ENCODE measurements around the gene PLET1. TPM values are rescaled to one million over a fixed set of nuclear protein-coding genes. Genes with fewer than 3 reads are reported as not detected.

PLET1 gene
- total and polyA plus RNA-seq, 2 donors (not counting 1 experiment from before 2014, with no cell fraction given), result not detected

GRCh38 chr11:112255067-112255720, 5.5 kb downstream of the PLET1 start:
- H3K4me3 ChIP-seq (replicated peaks in 1 of 4; ENCODE audit: control extremely low read depth in 1 of 4, insufficient read depth in 1 of 4, low read depth in 3 of 4, low read length in 4 of 4), result peak overlapping the region in 1 of 4 experiments; percentile 7
- peak; percentile 89 to 90 for DNase-seq (ENCODE audit: low read depth in 2 of 2)
- H2AFZ ChIP-seq (ENCODE audit: low read length), result peak overlapping the region; percentile 17
- no peak for TF ChIP-seq CTCF (conservative IDR thresholded peaks at IDR 0.05 in 1 of 2, IDR thresholded peaks at IDR 0.05 in 1 of 2; ENCODE audit: low read depth in 1 of 2, low read length in 2 of 2)
- no peak for TF ChIP-seq EZH2 (IDR thresholded peaks at IDR 0.05; ENCODE audit: low read length, missing control alignments)
- H3K9ac ChIP-seq (ENCODE audit: insufficient read depth, low read length), result no peak overlapping the region
- H4K20me1 ChIP-seq (ENCODE audit: control insufficient read depth, extremely low read depth, insufficient read depth, low read length), result no peaks in the 10 kb centered on the region
- peak overlapping the region; percentile 36 for H3K27ac ChIP-seq (ENCODE audit: insufficient read depth, low read length)
- H3K79me2 ChIP-seq (ENCODE audit: control insufficient read depth, insufficient read depth, low read length), result no peaks in the 10 kb centered on the region
- no peaks in the 10 kb centered on the region for H3K4me1 ChIP-seq (ENCODE audit: control insufficient read depth, extremely low read depth, insufficient read depth, low read length)
- no peaks in the 10 kb centered on the region for H3K27me3 ChIP-seq (ENCODE audit: control insufficient read depth, insufficient read depth, low read length)
- H3K4me2 ChIP-seq (ENCODE audit: extremely low read depth, insufficient read depth, low read length), result no peak overlapping the region
- H3K36me3 ChIP-seq (ENCODE audit: control insufficient read depth, insufficient read depth, low read length), result no peaks in the 10 kb centered on the region
- H3K9me3 ChIP-seq (ENCODE audit: control insufficient read depth, insufficient read depth, low read depth, low read length), result no peaks in the 10 kb centered on the region

- H3K4me1 ChIP-seq (ENCODE audit: control insufficient read depth, extremely low read depth, insufficient read depth, low read length), result no peaks in the 10 kb centered on the region
- no peak overlapping the region for H3K4me3 ChIP-seq (replicated peaks in 1 of 4; ENCODE audit: control extremely low read depth in 1 of 4, insufficient read depth in 1 of 4, low read depth in 3 of 4, low read length in 4 of 4)
- no peaks in the 10 kb centered on the region for H3K9me3 ChIP-seq (ENCODE audit: control insufficient read depth, insufficient read depth, low read depth, low read length)
- no peak overlapping the region for H3K9ac ChIP-seq (ENCODE audit: insufficient read depth, low read length)
- H3K36me3 ChIP-seq (ENCODE audit: control insufficient read depth, insufficient read depth, low read length), result no peaks in the 10 kb centered on the region
- H3K27me3 ChIP-seq (ENCODE audit: control insufficient read depth, insufficient read depth, low read length), result no peaks in the 10 kb centered on the region
- TF ChIP-seq CTCF (conservative IDR thresholded peaks at IDR 0.05 in 1 of 2, IDR thresholded peaks at IDR 0.05 in 1 of 2; ENCODE audit: low read depth in 1 of 2, low read length in 2 of 2) (no peak), EZH2 (IDR thresholded peaks at IDR 0.05; ENCODE audit: low read length, missing control alignments) (no peak)
- H3K27ac ChIP-seq (ENCODE audit: insufficient read depth, low read length), result no peak overlapping the region
- H2AFZ ChIP-seq (ENCODE audit: low read length), result no peak overlapping the region
- H3K79me2 ChIP-seq (ENCODE audit: control insufficient read depth, insufficient read depth, low read length), result no peaks in the 10 kb centered on the region
- no peak overlapping the region for H3K4me2 ChIP-seq (ENCODE audit: extremely low read depth, insufficient read depth, low read length)
- no peak for DNase-seq (ENCODE audit: low read depth in 2 of 2)
- H4K20me1 ChIP-seq (ENCODE audit: control insufficient read depth, extremely low read depth, insufficient read depth, low read length), result no peaks in the 10 kb centered on the region
These were observed 6.9 kb downstream of the PLET1 start for GRCh38 chr11:112253605-112254242.

DNA sequence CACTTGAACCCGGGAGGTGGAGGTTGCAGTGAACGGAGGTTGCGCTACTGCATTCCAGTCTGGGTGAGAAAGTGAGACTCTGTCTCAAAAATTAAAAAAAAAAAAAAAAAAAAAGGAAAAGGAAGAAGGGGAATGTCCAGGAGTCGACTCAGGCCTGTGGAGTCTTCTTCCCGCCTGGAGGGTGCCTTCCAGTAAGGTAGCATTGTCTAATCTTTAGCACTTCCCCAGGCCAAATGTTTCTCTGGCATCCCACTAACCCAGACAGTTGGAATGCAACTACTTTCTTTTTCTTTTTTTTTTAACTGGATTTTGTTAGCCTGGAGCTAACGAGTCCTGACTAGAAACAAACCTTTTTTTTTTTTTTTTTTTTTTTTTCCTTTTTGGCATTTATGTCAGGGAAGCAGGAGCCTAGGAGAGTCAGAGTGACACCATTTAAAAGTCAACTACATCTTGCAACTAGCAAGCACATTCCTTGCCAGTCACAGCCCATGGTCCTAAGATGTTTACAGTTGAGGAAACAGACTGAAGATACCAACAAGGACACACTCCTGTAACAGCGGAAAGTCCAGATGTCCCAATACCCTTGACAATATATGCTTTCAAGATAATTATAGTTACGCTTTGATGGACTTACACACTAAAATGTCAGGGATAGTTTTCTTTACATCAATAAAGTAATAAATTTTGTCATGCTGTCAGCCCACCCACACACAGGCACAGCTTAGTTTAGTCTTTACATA, 10.6 kb downstream of the PLET1 start:
- H3K4me3 ChIP-seq (replicated peaks in 1 of 4; ENCODE audit: control extremely low read depth in 1 of 4, insufficient read depth in 1 of 4, low read depth in 3 of 4, low read length in 4 of 4), result no peak overlapping the region
- H3K36me3 ChIP-seq (ENCODE audit: control insufficient read depth, insufficient read depth, low read length), result no peaks in the 10 kb centered on the region
- TF ChIP-seq CTCF (conservative IDR thresholded peaks at IDR 0.05 in 1 of 2, IDR thresholded peaks at IDR 0.05 in 1 of 2; ENCODE audit: low read depth in 1 of 2, low read length in 2 of 2) (no peak), EZH2 (IDR thresholded peaks at IDR 0.05; ENCODE audit: low read length, missing control alignments) (no peak)
- no peak overlapping the region for H3K9ac ChIP-seq (ENCODE audit: insufficient read depth, low read length)
- peak in 1 of 2 donors; percentile 68 for DNase-seq (ENCODE audit: low read depth in 2 of 2)
- no peaks in the 10 kb centered on the region for H3K79me2 ChIP-seq (ENCODE audit: control insufficient read depth, insufficient read depth, low read length)
- no peaks in the 10 kb centered on the region for H3K9me3 ChIP-seq (ENCODE audit: control insufficient read depth, insufficient read depth, low read depth, low read length)
- H2AFZ ChIP-seq (ENCODE audit: low read length), result no peak overlapping the region
- H3K4me1 ChIP-seq (ENCODE audit: control insufficient read depth, extremely low read depth, insufficient read depth, low read length), result no peaks in the 10 kb centered on the region
- H3K27me3 ChIP-seq (ENCODE audit: control insufficient read depth, insufficient read depth, low read length), result no peaks in the 10 kb centered on the region
- H3K4me2 ChIP-seq (ENCODE audit: extremely low read depth, insufficient read depth, low read length), result no peak overlapping the region
- H3K27ac ChIP-seq (ENCODE audit: insufficient read depth, low read length), result no peak overlapping the region
- no peaks in the 10 kb centered on the region for H4K20me1 ChIP-seq (ENCODE audit: control insufficient read depth, extremely low read depth, insufficient read depth, low read length)

All from fibroblast of lung (primary cell).